Measurements from ENCODE around the gene PCLO.
"Not testable (repeated sequence)": the region's sequence is repeated elsewhere in the genome, so short reads cannot be mapped to it uniquely, and the experiment has no call there.

Gene PCLO

GRCh38 chr7:83130191-83130590 is 32.5 kb downstream of the PCLO start:
- DNase-seq = no peak

GRCh38 chr7:83119494-83119893 is 43.2 kb downstream of the PCLO start:
- no peak for DNase-seq

GRCh38 chr7:83119026-83119382 is 43.7 kb downstream of the PCLO start:
- DNase-seq = no peak

- DNase-seq = no peak
Measured at GRCh38 chr7:83118347-83119025, 44.2 kb downstream of the PCLO start.

- no peak for DNase-seq
Measured at GRCh38 chr7:83117466-83117865, 45.2 kb downstream of the PCLO start.

- no peak for DNase-seq
Measured at GRCh38 chr7:83111391-83111790, 51.3 kb downstream of the PCLO start.

GRCh38 chr7:83109352-83109751 is 53.3 kb downstream of the PCLO start:
- no peak for DNase-seq

- DNase-seq = no peak
Measured at GRCh38 chr7:83105948-83106347, 56.7 kb downstream of the PCLO start.

- no peak for DNase-seq
Measured at GRCh38 chr7:83105063-83105462, 57.6 kb downstream of the PCLO start.

GRCh38 chr7:83101530-83101929 is 61.2 kb downstream of the PCLO start:
- DNase-seq = no peak

GRCh38 chr7:83096065-83096580 is 66.6 kb downstream of the PCLO start:
- no peak for DNase-seq

- no peak for DNase-seq
Measured at GRCh38 chr7:83085299-83085698, 77.4 kb downstream of the PCLO start.

GRCh38 chr7:83079879-83080278 is 82.8 kb downstream of the PCLO start:
- not testable (repeated sequence) for DNase-seq

GRCh38 chr7:83077328-83077727 is 85.4 kb downstream of the PCLO start:
- DNase-seq = no peak

GRCh38 chr7:83072576-83073517 is 89.8 kb downstream of the PCLO start:
- no peak for DNase-seq

GRCh38 chr7:83065714-83066113 is 97.0 kb downstream of the PCLO start:
- DNase-seq = no peak

GRCh38 chr7:83060218-83060617 is 102.5 kb downstream of the PCLO start:
- no peak for DNase-seq

- DNase-seq = no peak
Measured at GRCh38 chr7:83058667-83059066, 104.0 kb downstream of the PCLO start.

GRCh38 chr7:83055197-83055596 is 107.5 kb downstream of the PCLO start:
- DNase-seq = no peak

GRCh38 chr7:83054472-83054871 is 108.2 kb downstream of the PCLO start:
- DNase-seq = no peak

- no peak for DNase-seq
Measured at GRCh38 chr7:83053965-83054364, 108.7 kb downstream of the PCLO start.

- no peak for DNase-seq
Measured at GRCh38 chr7:83040484-83040883, 122.2 kb downstream of the PCLO start.

GRCh38 chr7:83038787-83039186 is 123.9 kb downstream of the PCLO start:
- no peak for DNase-seq

GRCh38 chr7:83036721-83037380 is 125.8 kb downstream of the PCLO start:
- no peak for DNase-seq
